GM10248 (cell line): Measurements from ENCODE around the gene KRTAP20-1.

Experiments used
- CTCF ChIA-PET: fragments of 300-600 bp; sonication (Branson Sonifier 250); formaldehyde crosslinking; extraction: SDS; loops from one replicate; lab custom pipeline; 2021; ENCODE audit warnings: antibody characterized with exemption; lab: Yijun Ruan, JAX
- POLR2A ChIA-PET: fragments of 350-650 bp; sonication (Branson Sonifier 250); formaldehyde crosslinking; extraction: SDS; loops from one replicate; lab custom pipeline; 2020; ENCODE audit warnings: antibody characterized with exemption; lab: Yijun Ruan, JAX
- DNase-seq: peaks from one replicate; pipeline ENCODE4 v3.0.0; 2012; ENCODE audit errors: extremely low spot score
- TF ChIP-seq, protein P1 (sequence below): IDR thresholded peaks from 2 replicates; pipeline ENCODE4 v1.5.1; 2012; ENCODE audit warnings: mild to moderate bottlenecking, low read depth; ENCODE audit errors: extremely low read depth, missing control alignments, control extremely low read depth

KRTAP20-1 gene

DNA sequence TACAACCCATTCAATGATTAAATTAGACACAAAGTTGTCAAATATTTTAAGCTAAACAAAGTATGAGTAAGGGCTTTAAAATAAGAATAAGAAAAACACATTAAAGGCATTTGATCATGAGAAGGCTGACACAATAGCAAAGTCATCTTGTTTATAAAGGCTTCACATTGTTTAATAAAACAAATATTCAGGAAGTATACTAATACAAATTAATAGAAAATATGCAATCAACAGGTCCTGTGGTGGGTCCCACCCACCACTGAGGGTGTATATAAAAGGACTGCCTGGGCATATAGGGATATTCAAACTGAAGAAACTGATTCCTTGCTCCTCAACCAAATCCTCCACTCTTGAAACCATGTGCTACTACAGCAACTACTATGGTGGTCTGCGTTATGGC is 18.7 kb downstream of the KRTAP20-1 start, which contains the start of gene KRTAP20-2:
Gene KRTAP20-2 (plus strand): TSS at position 301 of the 400 bp plus-strand sequence. CDS start 58 bp downstream, at position 359.
- ChIA-PET POLR2A (no interaction called here), CTCF (no interaction called here)
- no peak for DNase-seq
- TF ChIP-seq, protein P1, sequence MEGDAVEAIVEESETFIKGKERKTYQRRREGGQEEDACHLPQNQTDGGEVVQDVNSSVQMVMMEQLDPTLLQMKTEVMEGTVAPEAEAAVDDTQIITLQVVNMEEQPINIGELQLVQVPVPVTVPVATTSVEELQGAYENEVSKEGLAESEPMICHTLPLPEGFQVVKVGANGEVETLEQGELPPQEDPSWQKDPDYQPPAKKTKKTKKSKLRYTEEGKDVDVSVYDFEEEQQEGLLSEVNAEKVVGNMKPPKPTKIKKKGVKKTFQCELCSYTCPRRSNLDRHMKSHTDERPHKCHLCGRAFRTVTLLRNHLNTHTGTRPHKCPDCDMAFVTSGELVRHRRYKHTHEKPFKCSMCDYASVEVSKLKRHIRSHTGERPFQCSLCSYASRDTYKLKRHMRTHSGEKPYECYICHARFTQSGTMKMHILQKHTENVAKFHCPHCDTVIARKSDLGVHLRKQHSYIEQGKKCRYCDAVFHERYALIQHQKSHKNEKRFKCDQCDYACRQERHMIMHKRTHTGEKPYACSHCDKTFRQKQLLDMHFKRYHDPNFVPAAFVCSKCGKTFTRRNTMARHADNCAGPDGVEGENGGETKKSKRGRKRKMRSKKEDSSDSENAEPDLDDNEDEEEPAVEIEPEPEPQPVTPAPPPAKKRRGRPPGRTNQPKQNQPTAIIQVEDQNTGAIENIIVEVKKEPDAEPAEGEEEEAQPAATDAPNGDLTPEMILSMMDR, result no peak

DNA sequence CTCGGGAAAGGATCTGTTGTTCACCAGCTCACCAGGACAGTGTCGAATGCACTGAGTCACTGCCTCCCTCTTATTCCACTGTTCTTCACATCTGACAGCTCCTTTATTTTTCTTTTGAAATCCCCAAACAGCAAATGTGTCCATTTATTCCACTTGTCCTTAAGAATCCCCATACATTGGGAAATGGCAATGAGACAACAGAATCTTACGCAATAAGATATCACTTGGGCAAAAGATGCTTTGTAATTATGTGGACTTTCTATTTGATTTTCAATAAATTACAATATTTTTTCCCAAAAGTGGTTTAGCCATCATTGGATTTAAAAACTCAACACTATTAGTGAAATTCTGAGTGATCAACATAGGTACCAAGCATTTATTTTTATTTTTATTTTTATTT is 22.5 kb downstream of the KRTAP20-1 start:
- ChIA-PET CTCF (no interaction called here), POLR2A (no interaction called here)
- TF ChIP-seq, protein P1, result no peak
- no peak for DNase-seq

DNA sequence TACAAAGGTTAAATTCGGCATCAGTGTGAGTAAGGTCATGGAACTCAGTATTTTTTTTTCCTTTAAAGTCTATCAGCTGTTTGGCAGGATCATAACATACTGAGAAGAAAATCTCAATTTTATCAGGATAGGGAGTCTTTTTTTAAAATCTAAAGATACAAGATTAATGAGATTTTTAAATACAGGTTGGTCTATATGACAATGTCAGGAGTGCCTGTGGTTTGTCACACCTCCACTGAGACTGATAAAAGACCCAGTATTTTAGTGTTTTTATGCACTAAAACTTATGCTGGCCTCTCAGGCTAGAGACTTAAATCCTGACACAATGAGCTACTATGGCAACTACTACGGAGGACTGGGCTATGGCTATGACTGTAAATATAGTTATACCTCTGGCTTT is 26.3 kb downstream of the KRTAP20-1 start, which contains the start of gene KRTAP20-3:
Gene KRTAP20-3 (plus strand): TSS at position 301 of the 400 bp plus-strand sequence.
- ChIA-PET POLR2A (no interaction called here), CTCF (no interaction called here)
- TF ChIP-seq, protein P1, result no peak
- no peak for DNase-seq

DNA sequence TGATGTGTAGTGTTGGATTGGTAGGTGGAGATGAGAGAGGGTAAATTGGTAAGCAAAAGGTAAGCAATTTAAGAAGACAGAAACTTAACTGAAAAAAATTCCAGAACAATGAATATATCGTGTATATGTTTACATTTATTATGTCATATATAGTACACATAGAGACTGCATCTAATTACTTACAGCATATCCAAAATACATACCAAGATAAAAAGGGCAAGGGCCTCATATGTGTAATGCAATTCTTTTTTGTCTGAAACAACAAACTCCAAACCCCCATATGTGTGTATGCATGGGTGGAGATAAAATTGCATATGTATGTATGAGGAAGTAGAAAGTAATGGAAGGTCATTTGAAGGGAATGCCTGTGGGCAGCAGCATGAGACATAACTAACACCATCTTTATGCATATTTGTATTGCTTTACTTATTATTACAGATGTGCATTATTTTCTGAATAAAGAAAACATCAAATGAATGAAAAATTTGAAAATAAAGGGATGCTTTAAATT is 30.7 kb downstream of the KRTAP20-1 start:
- POLR2A ChIA-PET, result no interaction called here
- TF ChIP-seq, protein P1, result no peak
- CTCF ChIA-PET, result no interaction called here
- DNase-seq, result no peak

DNA sequence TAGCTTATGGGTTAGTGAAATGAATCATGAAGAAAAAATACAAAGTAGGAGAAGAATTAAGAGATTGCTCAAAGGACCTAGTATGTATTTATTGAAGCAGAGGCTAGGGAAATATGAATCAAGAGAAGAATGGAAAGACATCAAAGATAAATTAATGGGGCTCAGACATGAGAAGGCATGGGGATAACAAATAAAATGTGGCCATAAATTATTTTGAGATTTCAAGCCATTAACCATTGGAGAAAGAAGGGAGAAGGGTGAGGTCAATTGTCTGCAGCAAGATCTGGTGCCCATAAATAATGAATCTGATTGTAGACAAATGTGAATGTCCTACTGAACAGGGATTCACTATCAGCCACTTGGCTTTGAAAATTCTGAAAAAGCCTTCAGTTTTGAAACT is 36.7 kb downstream of the KRTAP20-1 start:
- TF ChIP-seq, protein P1, result no peak
- ChIA-PET POLR2A (no interaction called here), CTCF (no interaction called here)
- no peak for DNase-seq
